Naive thymus-derived CD4-positive, alpha-beta T cell (primary cell): Measurements from ENCODE around the gene TSPAN18. TPM values are rescaled to one million over a fixed set of nuclear protein-coding genes. Genes with fewer than 3 reads are reported as not detected.
A peak's percentile ranks its signal among the peaks of the same experiment; 100 is the strongest.

Experiments used
- ATAC-seq: fragments of 150-1000 bp; cut with Tn5 transposase; 2 replicates; pipeline ENCODE4 v1.10.0; 2021; ENCODE audit warnings: mild to moderate bottlenecking, moderate library complexity
- CTCF ChIA-PET: fragments of 350-600 bp; sonication (Branson Sonifier 250); formaldehyde crosslinking; loops from one replicate; lab custom pipeline; 2021; ENCODE audit warnings: antibody characterized with exemption; lab: Charles Lee
- POLR2A ChIA-PET: fragments of 350-600 bp; sonication (Branson Sonifier 250); formaldehyde crosslinking; loops from one replicate; lab custom pipeline; 2021; ENCODE audit warnings: antibody characterized with exemption, inconsistent platforms; lab: Charles Lee
- DNase-seq, 9 donors: peaks; one replicate each; pipeline versions ENCODE4 v3.0.0 to v3.0.0-alpha.2; 2020 to 2022; ENCODE audit warnings: mixed read lengths in 1 of 9
- H3K27ac ChIP-seq: one replicate; pipeline ENCODE4 v1.7.0; 2013; ENCODE audit warnings: mild to moderate bottlenecking, low read depth, low read length, moderate library complexity
- H3K27me3 ChIP-seq, 2 donors: one replicate each; pipeline ENCODE4 v1.7.0; 2013; ENCODE audit warnings: low read length in 2 of 2, mild to moderate bottlenecking in 2 of 2, moderate library complexity in 2 of 2; ENCODE audit not compliant: control insufficient read depth in 2 of 2, insufficient read depth in 2 of 2
- H3K36me3 ChIP-seq, 3 experiments: 1 replicate in 2 of 3; 2 replicates in 1 of 3; pipeline ENCODE4 v1.7.0; 2013; ENCODE audit warnings: low read length in 3 of 3, mild to moderate bottlenecking in 3 of 3, moderate library complexity in 1 of 3; ENCODE audit not compliant: insufficient read depth in 3 of 3, control insufficient read depth in 2 of 3
- H3K4me1 ChIP-seq, 2 donors: one replicate each; pipeline ENCODE4 v1.7.0; 2013; ENCODE audit warnings: low read length in 2 of 2, mild to moderate bottlenecking in 2 of 2, moderate library complexity in 1 of 2; ENCODE audit not compliant: control insufficient read depth in 2 of 2, insufficient read depth in 2 of 2
- H3K4me3 ChIP-seq: 2 replicates; pipeline ENCODE4 v1.7.0; 2013; ENCODE audit warnings: mild to moderate bottlenecking, low read length
- H3K9me3 ChIP-seq, 3 experiments: 1 replicate in 2 of 3; 2 replicates in 1 of 3; pipeline ENCODE4 v1.7.0; 2013; ENCODE audit warnings: low read length in 3 of 3; ENCODE audit not compliant: control insufficient read depth in 2 of 3
- H3K27ac Mint-ChIP-seq, 9 donors: one replicate each; pipeline ENCODE4 v1.8.0; 2020 to 2022; ENCODE audit warnings: mixed read lengths in 9 of 9, mild to moderate bottlenecking in 8 of 9, moderate library complexity in 5 of 9, inconsistent platforms in 2 of 9
- H3K27me3 Mint-ChIP-seq, 5 donors: one replicate each; pipeline ENCODE4 v1.8.0; 2021 to 2022; ENCODE audit warnings: mixed read lengths in 5 of 5, mild to moderate bottlenecking in 1 of 5
- H3K36me3 Mint-ChIP-seq, 5 donors: one replicate each; pipeline ENCODE4 v1.8.0; 2020 to 2022; ENCODE audit warnings: mixed read lengths in 5 of 5, mild to moderate bottlenecking in 3 of 5, inconsistent platforms in 1 of 5
- H3K4me1 Mint-ChIP-seq, 7 donors: one replicate each; pipeline ENCODE4 v1.8.0; 2020 to 2022; ENCODE audit warnings: mixed read lengths in 7 of 7, mild to moderate bottlenecking in 3 of 7, inconsistent platforms in 1 of 7
- H3K4me3 Mint-ChIP-seq, 10 donors: one replicate each; pipeline ENCODE4 v1.8.0; 2020 to 2022; ENCODE audit warnings: mild to moderate bottlenecking in 10 of 10, mixed read lengths in 10 of 10, moderate library complexity in 6 of 10, inconsistent platforms in 2 of 10
- H3K9me3 Mint-ChIP-seq, 11 donors: one replicate each; pipeline ENCODE4 v1.8.0; 2020 to 2022; ENCODE audit warnings: mixed read lengths in 11 of 11, mild to moderate bottlenecking in 4 of 11, inconsistent platforms in 1 of 11, moderate library complexity in 1 of 11
- intact Hi-C, 2 donors: fragments of 100-400 bp; cut with micrococcal nuclease; formaldehyde crosslinking; loops; one replicate each; pipeline ENCODE4 v1.15.1; 2023
- polyA plus RNA-seq, 2 donors: library from polyadenylated mRNA; unstranded; fragments of 300-500 nt; fragmentation: Illumina TruSeq; gene quantifications; one replicate each; pipeline ENCODE4 v1.2.3, GENCODE V29; 2021
- total RNA-seq, 6 experiments: library from RNA in 5 of 6; stranded (reverse) in 5 of 6; gene quantifications; 1 replicate in 5 of 6; 2 replicates in 1 of 6; pipeline ENCODE4 v1.2.3 and lab custom pipeline; 2021 to 2026

TSPAN18 gene
- total and polyA plus RNA-seq, 7 experiments from 2014 or later = 8.8 to 57.0 (median 21.7) TPM

- peaks cover 0 to 7% (median 0%) of the 10 kb centered on the region in 11 donors for H3K9me3 Mint-ChIP-seq
- Histone ChIP-seq H3K9me3 (no peaks in the 10 kb centered on the region), H3K4me1 (peaks cover 0 to 33% of the 10 kb centered on the region in 2 donors), H3K36me3 (no peaks in the 10 kb centered on the region), H3K27ac (no peak overlapping the region), H3K27me3 (no peaks in the 10 kb centered on the region), H3K4me3 (no peak overlapping the region)
- H3K27ac Mint-ChIP-seq = peak overlapping the region in 2 of 9 donors; percentile 15 to 67
- peaks cover 0 to 28% (median 22%) of the 10 kb centered on the region in 5 donors for H3K36me3 Mint-ChIP-seq
- H3K4me1 Mint-ChIP-seq = peaks cover 11 to 70% (median 63%) of the 10 kb centered on the region in 7 donors
- POLR2A ChIA-PET = no interaction called here
- intact Hi-C loops = no loop called here
- CTCF ChIA-PET = interaction anchor here (0.6 kb wide), 1 partner anchor 25 kb away, joined by 4 read pairs; no protein-coding TSS in a partner anchor
- peaks cover 0 to 2% (median 0%) of the 10 kb centered on the region in 5 donors for H3K27me3 Mint-ChIP-seq
- H3K4me3 Mint-ChIP-seq = peak overlapping the region in 1 of 10 donors; percentile 38
- DNase-seq = no peak
- no peak for ATAC-seq
Observed at GRCh38 chr11:44750551-44751465, 24.0 kb downstream of the TSPAN18 start.

GRCh38 chr11:44752300-44752699 lies 25.5 kb downstream of the TSPAN18 start:
- Mint-ChIP-seq H3K4me1 (peaks cover 9 to 60% (median 55%) of the 10 kb centered on the region in 7 donors), H3K27ac (peak overlapping the region in 4 of 9 donors; percentile 18 to 72 (median 34)), H3K27me3 (peaks cover 0 to 2% (median 0%) of the 10 kb centered on the region in 5 donors), H3K4me3 (no peak overlapping the region), H3K36me3 (peaks cover 0 to 36% (median 27%) of the 10 kb centered on the region in 5 donors), H3K9me3 (peaks cover 0 to 7% (median 0%) of the 10 kb centered on the region in 11 donors)
- POLR2A ChIA-PET = interaction anchor here (0.9 kb wide), 1 partner anchor 536 kb away, joined by 3 read pairs; no protein-coding TSS in a partner anchor
- ATAC-seq (no peak), DNase-seq (no peak)
- intact Hi-C loops = no loop called here
- Histone ChIP-seq H3K9me3 (no peaks in the 10 kb centered on the region), H3K27ac (no peak overlapping the region), H3K27me3 (no peaks in the 10 kb centered on the region), H3K36me3 (no peaks in the 10 kb centered on the region), H3K4me1 (peaks cover 0 to 18% of the 10 kb centered on the region in 2 donors), H3K4me3 (no peak overlapping the region)
- CTCF ChIA-PET = interaction anchor here (0.6 to 0.7 kb wide), 2 partner anchors 41 to 159 kb away, joined by 3 to 8 read pairs; no protein-coding TSS in a partner anchor

- CTCF ChIA-PET = interaction anchor here (0.7 kb wide), 1 partner anchor 158 kb away, joined by 3 read pairs; no protein-coding TSS in a partner anchor
- peaks cover 0 to 15% of the 10 kb centered on the region in 2 donors for H3K4me1 ChIP-seq
- H3K27ac Mint-ChIP-seq = peak overlapping the region in 2 of 9 donors; percentile 23 to 42
Observed at GRCh38 chr11:44752713-44753112, 26.0 kb downstream of the TSPAN18 start.

GRCh38 chr11:44753961-44754645 lies 27.3 kb downstream of the TSPAN18 start:
- H3K4me1 Mint-ChIP-seq = peaks cover 3 to 42% (median 37%) of the 10 kb centered on the region in 7 donors
- Histone ChIP-seq H3K36me3 (no peaks in the 10 kb centered on the region), H3K27ac (no peak overlapping the region), H3K9me3 (no peaks in the 10 kb centered on the region), H3K4me1 (peaks cover 0 to 3% of the 10 kb centered on the region in 2 donors), H3K4me3 (no peak overlapping the region), H3K27me3 (no peaks in the 10 kb centered on the region)
- no peak for DNase-seq
- H3K27me3 Mint-ChIP-seq = peaks cover 0 to 6% (median 0%) of the 10 kb centered on the region in 5 donors
- ChIA-PET CTCF (no interaction called here), POLR2A (no interaction called here)
- no peak overlapping the region for H3K4me3 Mint-ChIP-seq
- ATAC-seq = no peak
- H3K27ac Mint-ChIP-seq = peak overlapping the region in 2 of 9 donors; percentile 40 to 66
- intact Hi-C loops = no loop called here
- peaks cover 2 to 47% (median 34%) of the 10 kb centered on the region in 5 donors for H3K36me3 Mint-ChIP-seq
- peaks cover 0 to 14% (median 6%) of the 10 kb centered on the region in 11 donors for H3K9me3 Mint-ChIP-seq

More at GRCh38 chr11:44752713-44753112, 26.0 kb downstream of the TSPAN18 start:
- no peak overlapping the region for H3K4me3 Mint-ChIP-seq
- H3K9me3 Mint-ChIP-seq = peaks cover 0 to 7% (median 1%) of the 10 kb centered on the region in 11 donors
- H3K4me1 Mint-ChIP-seq = peaks cover 7 to 55% (median 51%) of the 10 kb centered on the region in 7 donors
- POLR2A ChIA-PET = interaction anchor here (0.9 kb wide), 1 partner anchor 536 kb away, joined by 3 read pairs; no protein-coding TSS in a partner anchor
- intact Hi-C loops = no loop called here
- no peak overlapping the region for H3K27ac ChIP-seq
- no peak overlapping the region for H3K4me3 ChIP-seq
- H3K27me3 ChIP-seq = no peaks in the 10 kb centered on the region
- peaks cover 0 to 38% (median 28%) of the 10 kb centered on the region in 5 donors for H3K36me3 Mint-ChIP-seq
- ATAC-seq (no peak), DNase-seq (no peak)
- no peaks in the 10 kb centered on the region for H3K9me3 ChIP-seq
- no peaks in the 10 kb centered on the region for H3K36me3 ChIP-seq
- peaks cover 0 to 3% (median 0%) of the 10 kb centered on the region in 5 donors for H3K27me3 Mint-ChIP-seq

GRCh38 chr11:44754876-44755555 lies 28.3 kb downstream of the TSPAN18 start:
- Histone ChIP-seq H3K4me1 (no peaks in the 10 kb centered on the region), H3K27me3 (no peaks in the 10 kb centered on the region), H3K4me3 (no peak overlapping the region), H3K27ac (no peak overlapping the region), H3K36me3 (no peaks in the 10 kb centered on the region), H3K9me3 (no peaks in the 10 kb centered on the region)
- peaks cover 6 to 45% (median 39%) of the 10 kb centered on the region in 7 donors for H3K4me1 Mint-ChIP-seq
- ChIA-PET POLR2A (no interaction called here), CTCF (interaction anchor here (0.9 to 1.0 kb wide), 2 partner anchors 8 to 101 kb away, joined by 3 read pairs; no protein-coding TSS in a partner anchor)
- ATAC-seq (no peak), DNase-seq (no peak)
- peaks cover 2 to 53% (median 39%) of the 10 kb centered on the region in 5 donors for H3K36me3 Mint-ChIP-seq
- H3K27me3 Mint-ChIP-seq = peaks cover 0 to 6% (median 0%) of the 10 kb centered on the region in 5 donors
- H3K27ac Mint-ChIP-seq = peak overlapping the region in 1 of 9 donors; percentile 40
- intact Hi-C loops = no loop called here
- H3K4me3 Mint-ChIP-seq = no peak overlapping the region
- H3K9me3 Mint-ChIP-seq = peaks cover 0 to 17% (median 6%) of the 10 kb centered on the region in 11 donors
